GM21717 (cell line): ENCODE data around the gene USP47.

Experiments
- ATAC-seq: cut with Tn5 transposase; IDR thresholded peaks from one replicate; pipeline ENCODE4 v1.9.1; 2021; ENCODE audit warnings: mild to moderate bottlenecking, moderate library complexity; ENCODE audit not compliant: unreplicated experiment

Gene USP47

DNA sequence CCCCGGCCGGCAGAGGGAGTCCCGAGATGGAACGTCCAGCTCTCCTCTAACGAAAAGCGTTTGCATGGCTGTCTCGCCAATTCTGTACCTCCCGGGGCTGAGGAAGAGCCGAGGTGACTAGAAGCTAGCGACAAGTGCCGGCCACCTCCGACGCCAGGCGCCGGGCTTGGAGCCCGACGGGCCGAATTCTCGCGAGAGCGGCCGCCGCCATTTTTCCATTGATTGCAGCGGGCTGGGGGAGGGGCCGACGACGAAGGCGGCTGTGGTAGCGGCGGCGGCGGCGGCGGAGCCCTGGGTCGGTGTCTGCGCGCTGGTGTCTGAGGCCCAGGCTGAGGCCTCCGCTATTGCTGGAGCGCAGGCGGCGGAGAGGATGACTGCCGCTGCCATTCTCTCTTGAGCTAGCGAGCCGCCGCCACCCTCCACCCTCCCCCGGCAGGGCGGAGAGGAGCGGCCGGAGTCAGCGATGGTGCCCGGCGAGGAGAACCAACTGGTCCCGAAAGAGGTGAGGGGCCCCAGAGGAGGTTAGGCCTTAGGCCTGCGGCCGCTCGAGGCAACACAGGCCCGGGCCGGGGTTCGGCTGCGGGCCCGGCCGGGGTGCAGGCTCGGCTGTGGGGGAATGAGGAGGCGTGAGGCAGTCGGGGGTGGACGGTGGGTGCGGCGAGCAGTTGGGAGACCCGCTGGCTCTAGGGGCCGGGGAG lies at the start of gene USP47:
Gene USP47 (plus strand): TSS at position 250 of the 698 bp plus-strand sequence. CDS start 214 bp downstream, at position 464.
- peak; percentile 77 for ATAC-seq

DNA sequence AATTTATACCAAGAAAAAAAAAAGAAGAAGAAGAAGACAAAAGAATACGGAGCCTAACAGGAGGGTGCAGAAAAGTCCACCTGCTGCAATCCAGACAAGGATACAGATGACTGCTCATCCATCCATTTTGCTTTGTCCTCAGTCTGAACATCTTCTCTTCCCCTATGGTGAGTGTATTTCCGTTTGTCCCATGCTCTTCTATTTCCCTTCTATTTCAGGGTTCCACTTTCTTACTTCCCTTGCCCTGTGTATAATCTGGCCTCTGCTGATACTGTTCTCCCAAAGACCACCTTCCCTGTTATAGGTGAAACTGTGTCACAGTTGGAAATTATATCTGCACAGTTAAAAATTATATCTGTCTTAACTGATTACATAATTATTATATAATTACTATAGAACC lies 48.7 kb upstream of the USP47 start:
- no peak for ATAC-seq

DNA sequence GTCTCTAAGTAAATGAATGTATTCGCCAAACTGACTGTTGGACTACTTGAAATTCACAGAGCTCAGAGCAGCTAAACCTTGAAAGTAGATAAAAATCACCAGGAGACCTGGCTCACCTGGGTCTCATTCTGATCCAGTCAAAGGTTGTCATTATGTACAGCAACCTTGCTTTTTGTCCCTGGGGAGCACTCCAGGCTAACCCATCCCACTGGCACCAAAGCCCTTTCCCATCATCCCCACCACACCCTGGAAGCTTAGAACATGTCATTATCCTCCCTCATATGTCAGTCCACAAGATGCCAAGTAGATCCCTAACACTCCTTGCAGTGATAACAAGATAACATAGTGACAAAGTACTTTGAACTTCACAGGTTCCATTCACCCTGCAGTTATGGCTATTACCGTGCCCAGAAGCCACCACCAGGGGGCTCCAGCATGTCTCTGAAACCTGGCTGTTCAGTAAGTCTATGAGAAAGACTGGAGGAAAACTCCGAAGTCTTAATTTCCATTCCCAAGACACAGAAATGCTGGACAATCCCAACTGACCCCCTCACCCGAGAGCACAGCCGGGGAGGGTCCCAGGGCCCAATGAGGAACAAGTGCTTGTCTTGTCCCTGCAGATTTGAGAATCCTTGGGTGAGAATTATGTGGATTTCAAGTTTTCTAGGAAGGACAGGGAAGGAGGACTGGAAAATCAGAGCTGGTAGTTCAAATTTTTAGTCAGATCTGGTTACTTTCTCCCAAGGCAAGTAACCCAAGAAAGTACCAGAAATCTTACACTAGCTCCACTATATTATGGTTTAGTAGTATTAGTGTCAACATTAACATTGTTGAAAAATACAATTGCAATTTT lies 43.0 kb upstream of the USP47 start:
- ATAC-seq, result peak; percentile 58

DNA sequence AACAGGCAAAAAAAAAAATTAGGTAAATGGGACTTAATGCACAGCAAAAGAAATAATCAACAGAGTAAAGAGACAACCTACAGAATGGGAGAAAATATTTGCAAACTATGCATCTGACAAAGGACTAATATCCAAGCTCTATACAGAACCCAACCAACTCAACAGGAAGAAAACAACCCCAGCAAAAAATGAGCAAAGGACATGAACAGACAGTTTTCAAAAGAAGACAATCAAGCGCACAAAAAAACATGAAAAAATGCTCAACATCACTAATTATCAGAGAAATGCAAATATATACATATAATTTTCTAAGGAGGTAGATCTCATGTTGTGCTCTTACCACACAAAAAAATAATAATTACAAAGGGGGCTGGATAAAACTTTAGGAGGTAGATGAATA lies 36.5 kb upstream of the USP47 start:
- ATAC-seq, result no peak

GRCh38 chr11:11806074-11806473 lies 35.7 kb upstream of the USP47 start:
- no peak for ATAC-seq

- no peak for ATAC-seq
Measured at GRCh38 chr11:11806586-11806985, 35.2 kb upstream of the USP47 start.

DNA sequence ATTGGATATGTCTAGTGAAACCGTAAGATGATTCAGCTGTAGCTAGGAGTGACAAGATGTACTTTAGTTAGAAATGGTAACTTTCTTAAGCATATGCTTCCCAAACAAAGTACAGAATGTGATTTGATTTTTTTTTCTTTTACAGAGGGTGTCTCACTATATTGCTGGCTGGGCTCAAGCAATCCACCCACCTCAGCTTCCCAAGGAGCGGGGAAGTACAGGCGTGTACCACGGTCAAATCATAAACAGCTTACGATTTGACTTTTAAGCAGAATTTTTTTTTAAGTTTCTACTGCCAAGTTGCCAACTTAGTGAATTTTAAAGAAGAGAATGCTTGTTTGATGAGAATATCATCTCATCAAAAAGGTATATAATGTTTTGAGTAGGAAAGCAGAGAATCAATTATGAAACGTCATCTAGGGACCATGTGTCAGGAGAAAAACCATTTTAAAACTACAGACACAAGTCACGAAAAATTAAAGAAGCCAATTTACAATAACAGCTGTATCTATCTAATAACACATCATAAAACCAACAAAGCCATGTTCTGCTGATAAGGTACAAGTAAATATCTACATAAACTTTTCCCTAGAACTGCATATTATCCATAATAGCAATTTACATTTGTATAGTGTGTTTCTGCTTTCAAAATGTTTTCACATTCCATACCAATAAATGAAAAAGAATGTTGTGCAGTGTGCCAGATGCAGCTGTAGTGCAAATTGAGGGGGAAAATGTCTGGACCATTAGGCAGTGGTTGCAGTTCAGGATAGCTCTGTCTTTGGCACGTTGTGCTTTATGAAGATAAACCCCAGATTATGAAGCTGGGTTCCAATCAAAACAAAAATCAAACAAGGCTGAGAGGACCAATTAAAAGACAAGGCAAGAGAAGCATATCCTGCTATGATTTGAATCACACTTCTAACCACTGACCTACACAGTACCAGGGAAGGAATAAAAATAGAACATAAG lies 33.7 kb upstream of the USP47 start:
- no peak for ATAC-seq

- ATAC-seq, result no peak
Measured at GRCh38 chr11:11808992-11809615, 32.7 kb upstream of the USP47 start.

GRCh38 chr11:11810764-11811726 lies 30.7 kb upstream of the USP47 start:
- ATAC-seq, result no peak

- ATAC-seq, result no peak
Measured at GRCh38 chr11:11813288-11813962, 28.3 kb upstream of the USP47 start.

DNA sequence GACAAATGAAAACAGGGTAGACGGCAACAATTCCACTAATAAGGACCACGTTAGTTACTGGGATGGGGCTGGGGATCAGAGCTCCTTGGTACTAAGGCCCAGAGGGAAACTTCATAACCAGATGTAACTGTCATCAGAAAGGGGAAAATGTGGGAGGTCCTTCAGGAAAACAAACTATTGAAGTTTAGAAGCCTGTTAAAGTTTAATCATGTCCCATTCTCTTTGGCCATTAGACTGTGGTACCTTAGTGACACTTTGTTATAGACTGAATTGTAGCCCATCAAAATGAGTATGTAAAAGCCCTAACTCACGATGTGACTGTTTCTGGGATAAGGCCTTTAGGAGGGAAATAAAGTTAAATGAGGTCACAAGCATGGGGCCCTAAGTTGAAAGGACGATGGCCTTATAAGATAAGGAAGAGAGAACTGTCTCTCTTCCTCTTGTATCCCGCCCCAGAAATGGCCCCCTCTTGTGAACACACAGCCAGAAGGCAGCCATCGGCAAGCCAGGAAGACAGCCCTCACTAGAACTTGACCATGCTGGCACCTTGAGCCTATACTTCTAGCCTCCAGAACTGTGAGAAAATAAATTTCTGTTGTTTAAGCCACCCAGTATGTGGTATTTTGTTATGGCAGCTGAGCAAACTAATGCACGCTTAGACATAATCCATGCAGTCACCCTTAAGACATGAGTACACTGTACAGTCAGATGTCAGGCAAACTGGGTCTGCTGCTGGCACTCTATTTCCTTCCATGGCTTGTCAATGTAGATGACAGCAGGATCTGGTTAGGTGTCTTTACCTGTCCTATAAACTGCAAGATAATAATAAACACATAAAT lies 26.9 kb upstream of the USP47 start:
- ATAC-seq, result no peak

GRCh38 chr11:11816511-11817314 lies 25.1 kb upstream of the USP47 start:
- ATAC-seq, result no peak

- ATAC-seq, result no peak
Measured at GRCh38 chr11:11817957-11818356, 23.8 kb upstream of the USP47 start.

GRCh38 chr11:11818529-11819121 lies 23.1 kb upstream of the USP47 start:
- no peak for ATAC-seq

- no peak for ATAC-seq
Measured at GRCh38 chr11:11821899-11822298, 19.9 kb upstream of the USP47 start.

DNA sequence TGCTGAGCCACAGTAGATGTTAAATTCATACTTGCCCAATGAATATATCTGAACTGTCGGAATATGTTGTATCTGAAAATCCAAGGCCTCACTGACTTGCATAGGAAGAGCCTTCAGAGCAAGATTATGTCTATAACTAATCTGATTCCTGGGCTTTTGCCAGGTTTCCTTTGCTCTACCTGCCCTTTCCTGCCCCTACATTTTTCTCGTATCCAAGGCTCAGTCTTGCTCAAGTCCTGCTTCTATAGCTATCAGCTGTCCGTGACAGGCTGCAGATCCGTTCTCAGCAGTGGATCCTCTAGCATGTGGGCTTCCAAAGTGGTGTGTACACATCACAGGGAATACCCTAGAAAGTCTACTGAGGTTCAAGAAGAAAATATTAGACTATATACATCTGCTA lies 18.8 kb upstream of the USP47 start:
- no peak for ATAC-seq

DNA sequence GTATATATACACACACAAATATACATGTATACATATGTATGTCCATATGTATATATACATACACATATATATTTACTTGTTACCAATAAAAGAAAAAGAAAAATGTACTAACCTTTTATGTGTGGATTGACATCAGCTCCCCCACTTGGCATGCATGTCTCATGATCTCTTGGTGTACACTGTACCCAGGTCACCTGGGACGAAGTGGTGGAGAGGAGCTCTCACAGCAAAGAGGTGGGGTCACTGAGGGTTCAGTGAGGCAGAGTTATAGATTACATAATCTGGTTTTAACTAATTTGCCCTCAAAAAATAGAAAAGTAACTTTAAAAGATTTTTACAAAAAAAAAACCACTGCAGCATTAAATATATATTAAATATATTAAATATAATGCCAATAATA lies 15.5 kb upstream of the USP47 start:
- ATAC-seq, result no peak
